NCI-H1930 (cell line): ENCODE data around the gene CDC123.
"Not testable (repeated sequence)": the region's sequence is repeated elsewhere in the genome, so short reads cannot be mapped to it uniquely, and the experiment has no call there.

Experiments
- DNase-seq, 2 experiments: peaks; one replicate each; lab custom pipeline; 2025; lab: John Stamatoyannopoulos, UW

Gene CDC123

GRCh38 chr10:12195603-12196506 lies at the start of gene CDC123, which contains the start of gene NUDT5:
Gene CDC123 (plus strand): TSS chr10:12196188. CDS start chr10:12196246, 58 bp downstream.
Gene NUDT5 (minus strand): TSS chr10:12195891. CDS start chr10:12186291, 9,600 bp downstream.
- DNase-seq, result peak; percentile 22 to 41

DNA sequence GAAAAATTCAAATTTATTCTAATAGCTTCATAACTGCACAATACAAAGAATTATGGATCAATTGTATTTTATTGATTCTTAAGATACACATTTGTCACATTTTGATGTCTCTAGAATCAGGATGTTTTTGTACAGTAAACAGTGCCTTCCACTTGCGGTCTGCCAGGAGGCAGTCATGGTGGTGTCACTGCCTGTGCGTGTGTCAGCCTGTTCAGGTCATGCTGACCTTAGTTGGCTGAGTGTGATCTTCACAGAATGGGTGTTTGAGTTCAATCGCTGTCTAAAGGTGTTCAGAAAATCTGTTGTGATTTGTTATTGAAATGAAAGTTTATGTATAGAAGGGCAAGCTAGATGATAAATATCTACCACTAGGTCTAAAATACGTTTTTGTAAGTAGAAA lies 45.8 kb upstream of the CDC123 start:
- no peak for DNase-seq

DNA sequence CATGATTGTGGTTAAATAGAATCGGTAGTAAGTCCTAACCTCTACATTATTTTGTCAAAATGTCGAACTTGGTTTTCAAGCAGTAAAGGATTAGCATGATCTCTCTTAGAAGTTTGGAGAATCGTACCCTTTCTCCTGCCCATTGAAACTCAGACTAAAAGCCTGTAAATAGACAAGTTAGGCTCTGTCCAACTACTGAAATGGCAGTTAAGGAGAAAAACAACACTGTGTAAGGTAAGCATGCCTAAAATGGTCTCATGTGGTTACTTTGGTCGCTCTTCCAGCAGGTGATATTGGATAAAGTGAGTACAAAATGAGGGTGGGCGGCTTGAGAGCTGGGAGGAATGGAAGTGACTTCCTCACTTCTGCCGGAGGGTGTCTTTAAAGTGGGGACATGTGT lies 41.5 kb upstream of the CDC123 start:
- DNase-seq, result no peak

- no peak for DNase-seq
Observed at GRCh38 chr10:12156367-12157123, 39.4 kb upstream of the CDC123 start.

- no peak for DNase-seq
Observed at GRCh38 chr10:12158111-12158510, 37.9 kb upstream of the CDC123 start.

DNA sequence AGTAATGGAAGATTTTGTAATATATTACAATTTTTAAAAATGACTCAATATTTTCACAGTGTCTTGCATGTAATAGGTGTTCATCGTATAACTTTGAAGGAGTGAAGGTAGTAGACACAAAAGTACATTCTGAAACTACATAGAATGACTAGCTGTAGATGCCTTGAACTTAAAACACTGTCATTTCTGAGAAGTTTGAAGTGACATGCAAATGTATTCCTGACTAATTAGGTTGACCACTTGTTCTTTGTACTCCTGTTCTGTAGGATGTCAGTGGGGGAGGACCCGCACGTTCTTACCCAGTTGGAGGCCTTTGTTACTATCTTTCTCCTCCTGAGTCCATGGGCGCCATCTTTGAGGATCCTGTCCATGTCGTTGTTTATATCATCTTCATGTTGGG lies 35.3 kb upstream of the CDC123 start:
- no peak for DNase-seq

GRCh38 chr10:12162927-12163326 lies 33.1 kb upstream of the CDC123 start:
- no peak for DNase-seq

DNA sequence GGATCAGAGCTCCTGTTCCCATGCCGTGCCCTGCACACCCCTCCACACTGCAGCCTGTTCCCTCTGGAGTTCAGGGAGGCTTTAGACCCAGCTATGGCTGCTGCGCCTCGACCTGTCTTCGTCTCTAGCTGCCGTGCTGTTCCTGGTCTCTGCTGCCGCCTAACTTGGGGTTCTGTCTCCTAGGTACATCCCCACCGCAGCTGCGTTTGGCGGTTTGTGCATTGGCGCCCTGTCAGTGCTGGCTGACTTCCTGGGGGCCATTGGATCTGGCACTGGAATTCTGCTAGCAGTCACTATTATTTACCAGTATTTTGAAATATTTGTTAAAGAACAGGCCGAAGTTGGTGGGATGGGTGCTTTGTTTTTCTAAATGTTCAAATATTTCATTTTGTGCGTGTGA lies 31.9 kb upstream of the CDC123 start:
- DNase-seq, result no peak

GRCh38 chr10:12165036-12165435 lies 31.0 kb upstream of the CDC123 start:
- DNase-seq, result no peak

- no peak for DNase-seq
Observed at GRCh38 chr10:12165999-12166775, 29.8 kb upstream of the CDC123 start.

GRCh38 chr10:12171512-12171911 lies 24.5 kb upstream of the CDC123 start:
- not testable (repeated sequence) for DNase-seq

GRCh38 chr10:12177642-12178041 lies 18.3 kb upstream of the CDC123 start:
- DNase-seq, result no peak

- no peak for DNase-seq
Observed at GRCh38 chr10:12179606-12180170, 16.3 kb upstream of the CDC123 start.

DNA sequence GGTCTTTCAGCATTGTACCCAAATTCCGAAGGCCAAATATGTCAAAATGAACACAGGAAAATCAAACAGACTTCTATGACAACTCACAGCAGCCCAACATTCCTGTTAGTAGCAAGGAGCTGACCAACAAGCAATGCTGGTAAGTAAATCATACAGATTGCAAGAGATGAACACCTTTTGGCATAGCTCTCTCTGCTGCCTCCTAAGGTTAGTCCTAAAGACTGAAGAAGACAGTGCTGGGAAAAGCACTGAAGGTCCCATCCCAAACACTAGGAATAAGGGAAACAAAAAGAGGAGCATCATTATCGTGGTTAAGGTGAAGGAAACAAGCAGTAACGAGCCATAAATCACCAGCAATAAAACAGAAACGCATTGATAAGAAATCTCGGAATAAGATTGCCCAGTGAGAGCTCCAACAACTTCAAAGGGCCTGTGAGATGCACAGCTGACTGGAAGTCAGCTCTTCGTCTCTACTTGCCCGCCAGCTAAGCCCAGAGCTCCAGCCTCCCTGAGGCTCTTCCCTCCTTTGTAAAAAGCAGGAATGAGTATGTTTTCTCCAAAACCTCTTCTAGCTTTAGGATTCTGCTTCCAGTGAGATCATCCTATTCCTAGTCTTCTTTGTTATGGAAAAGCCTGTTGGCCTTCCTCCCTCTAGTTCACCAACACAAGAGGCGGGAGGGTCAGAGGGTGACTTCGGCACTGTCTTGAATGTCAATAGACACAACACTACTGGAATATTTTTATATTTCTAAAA lies 15.6 kb upstream of the CDC123 start:
- no peak for DNase-seq

DNA sequence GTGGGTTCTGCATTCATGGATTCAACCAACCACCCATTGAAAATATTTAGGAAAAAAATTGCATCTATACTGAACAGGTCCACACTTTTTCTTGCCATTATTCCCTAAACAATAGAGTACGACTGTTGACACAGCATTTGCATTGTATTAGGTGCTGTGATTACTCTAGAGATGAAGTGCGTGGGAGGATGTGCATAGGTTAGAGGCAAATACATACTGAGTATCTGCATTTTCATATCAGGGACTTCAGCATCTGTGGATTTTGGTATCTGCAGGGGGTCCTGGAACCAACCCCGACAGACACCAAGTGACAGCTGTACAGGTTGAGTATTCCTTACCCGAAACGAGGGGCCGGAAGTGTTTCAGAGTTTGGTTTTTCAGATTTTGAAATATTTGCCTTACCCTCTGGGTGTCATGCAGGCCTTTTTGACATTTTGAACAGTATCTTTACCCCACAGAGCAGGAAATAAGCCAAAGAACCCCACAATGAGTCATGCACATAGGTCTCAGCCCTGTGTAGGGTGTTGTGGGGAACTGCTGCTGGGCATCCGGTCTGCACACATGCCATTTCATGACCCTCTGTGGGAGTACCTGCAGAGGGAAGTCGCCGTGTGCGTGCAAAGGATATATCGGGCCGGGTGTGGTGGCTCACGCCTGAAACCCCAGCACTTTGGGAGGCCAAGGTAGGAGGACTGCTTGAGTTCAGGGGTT lies 14.8 kb upstream of the CDC123 start:
- no peak for DNase-seq

DNA sequence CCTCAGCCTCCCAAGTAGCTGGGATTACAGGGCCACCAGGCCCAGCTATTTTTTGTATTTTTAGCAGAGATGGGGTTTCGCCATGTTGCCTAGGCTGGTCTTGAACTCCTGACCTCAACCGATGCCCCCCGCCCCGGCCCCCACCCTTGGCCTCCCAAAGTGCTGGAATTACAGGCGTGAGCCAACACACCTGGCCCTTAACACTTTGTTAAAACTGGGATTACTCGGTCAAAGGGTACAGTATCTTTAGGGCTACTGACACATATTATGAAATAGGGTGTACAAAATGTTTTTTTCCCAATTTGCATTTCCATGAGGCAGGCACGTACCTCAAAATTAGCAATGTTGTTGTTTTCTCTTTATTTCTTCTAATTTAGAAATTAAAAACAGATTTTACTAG lies 11.8 kb upstream of the CDC123 start:
- no peak for DNase-seq

GRCh38 chr10:12186323-12186722 lies 9.7 kb upstream of the CDC123 start:
- DNase-seq, result no peak

GRCh38 chr10:12187321-12187905 lies 8.6 kb upstream of the CDC123 start:
- no peak for DNase-seq

DNA sequence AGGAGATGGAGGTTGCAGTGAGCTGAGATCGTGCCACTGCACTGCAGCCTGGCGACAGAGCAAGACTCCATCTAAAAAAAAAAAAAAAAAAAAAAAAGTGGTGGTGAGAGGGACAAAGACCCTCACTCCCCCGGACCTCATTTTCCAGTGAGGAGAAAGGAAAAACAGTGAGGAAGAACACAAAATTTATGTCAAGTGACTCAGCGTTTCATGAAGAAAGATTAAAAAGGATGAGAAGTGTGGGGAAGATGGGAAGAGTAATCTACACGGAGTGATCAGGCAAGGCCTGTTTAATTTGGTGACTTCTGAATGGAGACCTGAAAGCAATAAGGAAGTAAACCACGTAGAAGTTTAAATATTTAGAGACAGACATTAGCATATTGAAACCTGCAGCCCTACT lies 7.3 kb upstream of the CDC123 start:
- DNase-seq, result no peak

DNA sequence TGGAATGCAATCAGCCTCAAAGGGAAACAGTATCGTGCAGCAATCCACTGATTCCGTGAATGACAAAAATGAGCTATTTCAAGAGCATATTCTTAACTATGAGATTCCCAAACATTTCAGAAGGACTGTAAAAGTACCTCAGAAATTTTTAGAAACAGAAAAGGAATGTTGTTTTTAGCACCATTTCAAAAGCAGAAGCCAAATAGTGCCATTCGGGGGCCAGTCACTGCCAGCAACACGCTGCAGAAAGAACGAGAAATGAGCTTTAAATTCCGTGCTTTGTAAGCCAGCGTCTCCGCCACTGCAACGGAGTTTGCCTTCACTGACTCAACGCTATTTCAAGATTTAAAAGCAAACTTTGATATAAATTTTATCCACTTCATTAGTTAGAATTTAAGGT lies 6.6 kb upstream of the CDC123 start:
- no peak for DNase-seq
